ENCODE data around the gene RAB35.
"Not testable (repeated sequence)": the region's sequence is repeated elsewhere in the genome, so short reads cannot be mapped to it uniquely, and the experiment has no call there.

The RAB35 gene

GRCh38 chr12:120062976-120063579, 53.5 kb downstream of the RAB35 start:
- no peak for DNase-seq (ENCODE audit: low read depth in 2 of 3, low spot score in 2 of 3)

- no peak for DNase-seq (ENCODE audit: low read depth in 2 of 3, low spot score in 2 of 3)
These were observed 54.9 kb downstream of the RAB35 start for GRCh38 chr12:120061575-120062214.

GRCh38 chr12:120060717-120061116, 55.8 kb downstream of the RAB35 start:
- no peak for DNase-seq (ENCODE audit: low read depth in 2 of 3, low spot score in 2 of 3)

DNA sequence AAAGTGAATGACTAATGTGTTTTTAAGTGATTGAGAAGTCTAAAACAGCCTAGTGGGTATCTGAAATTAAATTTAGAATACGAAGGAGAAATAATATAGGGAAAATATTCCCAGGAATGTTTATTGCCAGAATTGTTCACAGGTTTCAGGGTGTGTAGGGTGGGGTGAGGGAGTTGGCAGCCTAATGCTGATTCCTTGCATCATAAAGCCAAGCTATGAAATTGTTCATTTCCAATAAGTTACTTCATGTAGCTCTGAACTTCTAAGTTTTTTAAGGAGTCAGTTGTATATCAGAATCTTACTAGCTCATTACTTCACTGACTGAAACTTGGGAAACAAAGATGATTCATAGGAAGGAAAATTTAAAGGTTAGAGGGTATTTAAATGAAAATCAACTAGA, 56.4 kb downstream of the RAB35 start:
- no peak for DNase-seq (ENCODE audit: low read depth in 2 of 3, low spot score in 2 of 3)

- no peak for DNase-seq (ENCODE audit: low read depth in 2 of 3, low spot score in 2 of 3)
These were observed 59.8 kb downstream of the RAB35 start for GRCh38 chr12:120056739-120057138.

DNA sequence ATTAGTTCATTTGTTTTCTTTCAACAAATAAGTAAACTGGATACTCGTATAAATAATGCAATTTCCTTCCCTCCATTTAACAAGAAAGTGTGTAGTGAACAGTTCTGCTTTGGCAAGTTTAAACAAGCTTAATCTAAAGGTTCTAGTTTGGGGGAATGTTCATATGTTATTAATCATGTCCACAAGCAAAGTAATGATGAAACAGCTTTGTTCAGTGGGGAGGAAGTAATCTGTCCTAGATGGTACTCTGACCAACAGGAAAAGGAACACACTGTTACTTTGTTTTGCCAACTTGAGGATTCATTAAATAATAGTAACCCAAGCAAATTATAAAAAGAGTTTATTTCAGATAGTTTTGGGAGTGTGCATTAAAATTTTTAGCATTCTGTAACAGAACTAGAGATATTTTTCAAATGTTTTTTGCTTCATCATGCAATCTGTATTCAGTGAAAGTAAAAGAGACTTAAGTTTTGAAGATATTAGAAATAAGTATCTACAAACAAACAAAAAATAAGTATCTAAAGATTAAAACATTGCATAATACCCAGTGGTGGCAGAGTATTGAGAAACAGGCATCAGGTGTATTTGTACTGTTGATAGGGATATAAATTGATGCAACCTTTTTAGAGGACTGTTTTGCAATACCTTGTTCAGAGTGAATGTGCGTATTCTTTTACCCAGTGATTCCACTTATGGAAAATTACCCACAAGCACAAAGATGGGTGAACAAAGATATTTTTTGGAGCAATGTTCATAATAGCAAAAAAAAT, 61.1 kb downstream of the RAB35 start:
- no peak for DNase-seq (ENCODE audit: low read depth in 2 of 3, low spot score in 2 of 3)

DNA sequence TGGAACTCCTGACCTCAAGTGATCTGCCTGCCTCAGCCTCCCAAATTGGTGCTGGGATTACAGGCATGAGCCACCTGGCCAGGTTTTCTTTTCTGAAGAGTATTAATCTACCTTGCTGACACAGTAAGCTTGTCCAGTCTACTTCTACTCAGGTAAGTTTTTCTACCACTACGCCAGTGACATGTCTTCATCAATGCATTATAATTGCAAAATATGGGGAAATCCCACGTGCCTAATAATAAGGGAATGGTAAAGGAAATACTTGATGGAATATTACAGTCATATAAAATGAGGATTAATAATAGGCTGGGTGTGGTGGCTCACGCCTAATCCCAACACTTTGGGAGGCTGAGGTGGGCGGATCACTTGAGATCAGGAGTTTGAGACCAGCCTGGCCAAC, 62.3 kb downstream of the RAB35 start:
- DNase-seq (ENCODE audit: low read depth in 2 of 3, low spot score in 2 of 3) = no peak

DNA sequence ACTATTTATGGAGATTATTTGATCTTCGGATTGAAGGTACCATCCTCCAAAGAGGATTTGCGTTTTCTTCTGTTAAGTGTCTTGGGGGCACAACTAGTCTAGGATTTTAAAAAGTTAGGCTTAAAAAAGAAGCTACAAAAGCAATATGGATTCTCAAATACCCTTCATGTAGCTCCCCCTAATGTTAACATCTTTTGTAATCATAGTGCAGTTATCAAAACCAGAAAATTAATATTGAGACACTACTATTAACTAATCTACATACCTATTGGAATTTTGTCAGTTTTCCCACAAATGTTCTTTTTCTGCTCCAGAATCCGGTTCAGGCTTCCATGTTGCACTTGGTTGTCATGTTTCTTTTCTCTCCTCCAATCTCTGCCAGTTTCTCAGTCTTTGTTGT, 65.0 kb downstream of the RAB35 start:
- DNase-seq (ENCODE audit: low read depth in 2 of 3, low spot score in 2 of 3) = no peak

- no peak for DNase-seq (ENCODE audit: low read depth in 2 of 3, low spot score in 2 of 3)
These were observed 67.1 kb downstream of the RAB35 start for GRCh38 chr12:120049426-120049825.

DNA sequence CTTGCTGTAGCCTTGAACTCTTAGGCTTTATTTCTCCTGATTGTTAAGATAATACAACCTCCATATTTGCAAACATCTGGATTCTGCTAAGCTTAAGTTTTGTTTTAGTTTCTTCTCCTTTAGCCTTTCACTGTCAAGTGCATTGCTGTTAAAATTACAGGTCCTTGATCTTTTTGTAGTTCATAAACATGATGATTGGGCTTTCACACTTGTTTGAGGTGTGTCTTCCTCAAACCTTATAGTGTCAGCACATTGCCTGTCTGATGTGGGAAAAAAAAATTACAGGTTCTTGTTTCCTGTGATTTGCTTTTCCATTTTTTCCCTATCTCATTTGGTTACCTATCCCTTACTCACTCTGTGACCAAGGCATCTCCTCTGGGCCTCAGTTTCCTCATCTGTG, 68.3 kb downstream of the RAB35 start:
- DNase-seq (ENCODE audit: low read depth in 2 of 3, low spot score in 2 of 3) = no peak

DNA sequence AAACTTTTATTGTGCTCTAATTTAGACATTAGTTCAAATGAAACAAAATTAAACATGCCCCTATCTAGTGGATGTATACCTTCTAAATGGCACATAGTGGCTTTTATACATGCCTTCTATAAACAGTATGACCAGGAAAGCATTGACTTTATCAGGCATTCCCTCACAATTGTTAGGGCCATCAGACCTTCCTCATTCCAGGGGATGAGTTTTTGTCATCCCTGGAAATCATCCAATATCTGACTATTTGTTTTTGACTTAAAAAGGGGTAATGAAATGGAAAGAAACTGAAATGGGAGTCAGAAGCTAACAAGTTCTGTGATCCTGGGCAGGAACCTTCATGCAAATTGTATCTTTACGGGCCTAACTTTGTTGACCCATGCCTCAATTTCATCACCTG, 69.5 kb downstream of the RAB35 start:
- DNase-seq (ENCODE audit: low read depth in 2 of 3, low spot score in 2 of 3) = no peak

GRCh38 chr12:120045367-120045766, 71.2 kb downstream of the RAB35 start:
- not testable (repeated sequence) for DNase-seq (ENCODE audit: low read depth in 2 of 3, low spot score in 2 of 3)

All from activated CD8-positive, alpha-beta memory T cell treated with anti-CD3 and anti-CD28 coated beads for 48 hours (primary cell).